HG02798 (cell line): ENCODE results near the gene ATXN2.

Source experiments
- ATAC-seq: cut with Tn5 transposase; IDR thresholded peaks from one replicate; pipeline ENCODE4 v1.9.1; 2021; ENCODE audit warnings: mild to moderate bottlenecking; ENCODE audit not compliant: unreplicated experiment, poor library complexity

Gene ATXN2

DNA sequence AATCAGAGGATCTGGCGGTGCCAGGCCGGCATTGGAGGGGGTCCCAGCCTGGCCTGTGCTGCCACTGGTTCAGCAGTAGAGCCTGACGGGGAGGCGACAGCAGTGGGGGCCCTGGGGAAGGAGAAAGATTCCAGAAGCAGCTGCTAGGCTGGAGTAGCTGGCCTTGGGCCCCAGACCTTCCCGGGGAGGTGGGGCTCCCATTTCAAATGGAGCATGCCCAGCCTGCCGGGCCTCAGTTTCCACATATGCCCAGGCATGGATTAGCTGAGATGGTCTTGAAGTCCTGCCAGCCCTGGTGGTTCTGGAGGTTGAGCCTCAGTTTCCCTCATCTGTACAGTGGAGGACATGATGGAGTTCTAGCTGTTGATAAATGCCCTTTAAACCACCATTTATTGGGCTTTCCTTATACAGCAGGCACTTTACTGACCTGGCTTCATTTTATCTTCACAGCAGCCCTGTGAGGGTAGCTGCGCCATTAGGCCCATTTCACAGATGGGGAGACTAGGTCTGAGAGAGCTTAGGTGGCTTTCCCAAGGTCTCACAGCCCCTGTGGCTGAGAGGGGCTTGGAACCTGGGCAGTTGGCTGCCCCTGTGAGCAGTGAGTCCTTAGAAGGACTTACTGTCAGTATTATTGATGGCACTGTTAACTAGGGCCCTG is 171.6 kb downstream of the ATXN2 start:
- no peak for ATAC-seq

DNA sequence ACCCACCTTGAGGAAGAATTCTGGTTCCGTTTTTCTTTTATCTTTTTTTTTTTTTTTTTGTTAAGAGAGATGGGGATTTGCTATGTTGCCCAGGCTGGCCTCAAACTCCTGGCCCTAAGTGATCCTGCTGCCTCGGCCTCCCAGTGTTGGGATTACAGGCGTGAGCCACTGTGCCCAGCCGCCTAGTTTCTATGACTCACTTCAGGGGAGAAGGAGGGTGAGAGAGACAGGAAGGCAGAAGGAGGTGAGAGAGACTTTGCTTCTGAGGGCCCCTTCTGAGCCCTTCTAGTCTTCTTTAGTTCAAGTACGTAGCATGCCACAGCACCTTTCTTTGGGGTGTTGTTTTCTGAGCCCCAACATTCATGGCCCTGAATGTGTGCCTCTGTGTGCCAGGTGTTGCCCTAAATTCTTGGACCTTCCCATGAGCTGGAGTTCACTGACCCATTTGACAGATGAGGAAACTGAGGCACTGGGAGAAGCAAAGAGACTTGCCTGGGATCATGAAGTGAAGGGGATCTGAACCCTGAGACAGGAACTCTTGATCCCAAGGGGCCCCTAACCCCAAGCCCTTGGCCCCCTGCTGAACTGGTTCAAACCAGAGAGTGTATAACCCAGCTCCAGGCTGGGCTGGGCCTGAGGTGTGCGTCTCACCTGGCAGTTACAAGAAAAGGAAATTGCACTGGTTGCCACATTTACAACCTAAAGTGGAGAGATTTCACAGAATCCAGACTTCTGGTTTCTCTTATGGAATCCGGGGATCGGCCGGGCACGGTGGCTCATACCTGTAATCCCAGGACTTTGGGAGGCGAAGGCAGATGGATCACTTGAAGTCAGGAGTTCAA is 172.6 kb downstream of the ATXN2 start:
- ATAC-seq: no peak

DNA sequence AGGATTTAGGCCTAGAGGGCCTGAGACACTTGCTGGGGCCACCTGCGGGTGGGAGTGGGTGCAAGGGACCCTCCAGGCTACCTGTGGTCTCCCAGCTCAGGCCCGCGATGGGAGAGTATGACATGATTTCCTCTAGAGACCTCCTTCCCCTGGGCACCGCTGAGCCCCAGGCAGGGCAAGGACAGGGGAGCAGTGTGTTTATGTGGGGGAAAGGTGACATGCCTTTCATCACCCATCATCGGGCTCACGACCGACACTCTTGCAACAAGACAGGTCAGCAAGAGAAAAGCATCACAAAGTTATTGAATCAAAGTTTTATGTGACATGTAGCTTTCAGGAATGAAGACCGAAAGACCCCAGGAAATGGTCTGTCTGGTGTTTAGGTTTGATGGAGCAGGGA is 173.5 kb downstream of the ATXN2 start:
- ATAC-seq: no peak

DNA sequence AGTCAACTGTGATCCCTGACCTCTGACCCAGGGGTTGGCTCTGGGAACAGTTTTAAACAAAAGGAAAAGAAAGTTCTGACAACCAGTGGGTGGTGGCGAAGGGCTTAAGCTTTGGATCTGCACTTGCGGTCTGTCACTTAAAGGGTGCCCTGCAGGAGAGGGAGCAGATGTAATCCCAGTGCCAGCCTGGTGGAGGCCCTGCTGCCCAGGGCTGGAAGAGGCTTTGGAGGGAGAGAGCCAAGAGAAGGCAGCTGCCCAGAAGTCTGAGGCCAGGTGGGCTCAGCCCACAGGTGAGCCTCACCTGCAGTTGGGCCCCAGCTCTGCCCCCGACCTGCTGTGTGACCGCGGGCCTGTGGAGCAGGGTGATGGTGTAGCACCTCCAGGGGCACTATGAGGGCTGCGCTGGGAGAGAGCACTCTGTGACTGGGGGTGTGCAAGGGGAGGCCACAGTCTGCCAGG is 174.3 kb downstream of the ATXN2 start:
- ATAC-seq: no peak

DNA sequence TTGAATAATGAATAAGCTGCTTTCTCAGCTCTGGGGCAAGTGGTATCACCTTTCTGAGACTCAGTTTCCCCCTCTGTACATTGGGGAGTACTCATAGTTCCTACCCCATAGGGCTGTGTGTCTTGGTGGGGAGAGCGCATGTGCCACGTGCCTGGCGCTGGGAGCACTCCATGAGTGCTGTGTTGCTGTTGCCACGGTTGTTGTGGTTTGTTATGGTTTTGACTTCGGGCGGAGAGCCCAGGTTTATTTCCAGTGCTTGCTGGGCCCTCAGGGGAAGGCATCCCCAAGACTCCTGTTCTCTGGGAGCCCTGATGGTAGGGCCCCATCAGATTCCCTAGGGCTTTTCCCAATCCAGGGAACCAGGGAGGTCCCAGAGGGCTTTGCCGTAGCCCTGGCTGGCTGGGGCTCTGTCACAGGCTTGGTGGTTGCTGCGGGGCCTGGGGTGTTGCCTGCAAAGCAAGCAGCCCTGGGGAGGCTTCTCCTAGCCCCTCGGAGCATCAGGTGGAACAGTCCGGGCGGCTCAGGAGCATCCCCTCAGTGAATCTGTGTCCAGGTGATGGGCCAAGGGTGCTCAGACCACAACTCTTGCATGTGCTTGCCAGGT is 174.8 kb downstream of the ATXN2 start:
- no peak for ATAC-seq

DNA sequence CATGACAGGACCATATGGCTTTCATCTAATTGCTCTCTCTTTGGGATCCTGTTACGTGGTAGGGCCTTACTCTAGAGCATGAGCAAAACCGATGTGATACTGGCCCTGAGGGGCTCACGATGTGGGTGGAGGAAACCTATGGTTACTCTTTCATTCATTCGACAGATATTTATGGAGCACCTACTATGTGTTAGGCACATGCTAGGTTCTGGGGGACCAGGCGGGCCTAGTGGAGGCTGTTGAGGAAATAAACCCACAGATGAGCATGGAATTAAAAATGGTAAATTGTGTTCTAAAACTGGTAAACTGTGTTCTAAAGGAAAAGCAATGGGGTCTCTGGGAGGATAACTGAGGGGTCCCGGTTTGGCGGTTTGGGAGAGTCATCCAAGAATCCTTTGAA is 178.6 kb downstream of the ATXN2 start:
- ATAC-seq: no peak

DNA sequence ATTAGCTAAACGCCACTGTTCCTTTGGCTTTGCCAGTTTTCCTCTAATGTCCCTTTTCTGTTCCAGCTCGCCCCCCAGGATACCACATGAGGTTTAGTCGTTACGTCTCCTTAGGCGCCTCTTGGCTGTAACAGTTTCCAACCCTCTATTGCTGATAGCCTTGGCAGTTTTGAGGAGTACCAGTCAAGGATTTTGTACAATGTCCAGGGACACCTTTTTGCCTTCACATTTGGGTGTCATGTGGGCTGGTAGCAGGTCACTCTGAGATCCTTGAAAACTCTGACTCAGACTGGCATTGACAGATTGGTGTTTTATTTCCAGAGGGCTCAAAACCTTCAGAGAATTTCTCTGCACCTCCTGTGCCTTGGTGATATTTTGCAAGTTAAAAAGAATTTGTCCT is 179.3 kb downstream of the ATXN2 start:
- no peak for ATAC-seq

DNA sequence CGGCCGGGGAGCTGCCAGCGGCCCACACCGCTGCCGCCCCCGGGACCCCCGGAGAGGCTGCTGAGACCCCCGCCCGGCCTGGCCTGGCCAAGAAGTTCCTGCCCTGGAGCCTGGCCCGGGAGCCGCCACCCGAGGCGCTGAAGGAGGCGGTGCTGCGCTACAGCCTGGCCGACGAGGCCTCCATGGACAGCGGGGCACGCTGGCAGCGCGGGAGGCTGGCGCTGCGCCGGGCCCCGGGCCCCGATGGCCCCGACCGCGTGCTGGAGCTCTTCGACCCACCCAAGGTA is 180.6 kb downstream of the ATXN2 start:
- no peak for ATAC-seq

DNA sequence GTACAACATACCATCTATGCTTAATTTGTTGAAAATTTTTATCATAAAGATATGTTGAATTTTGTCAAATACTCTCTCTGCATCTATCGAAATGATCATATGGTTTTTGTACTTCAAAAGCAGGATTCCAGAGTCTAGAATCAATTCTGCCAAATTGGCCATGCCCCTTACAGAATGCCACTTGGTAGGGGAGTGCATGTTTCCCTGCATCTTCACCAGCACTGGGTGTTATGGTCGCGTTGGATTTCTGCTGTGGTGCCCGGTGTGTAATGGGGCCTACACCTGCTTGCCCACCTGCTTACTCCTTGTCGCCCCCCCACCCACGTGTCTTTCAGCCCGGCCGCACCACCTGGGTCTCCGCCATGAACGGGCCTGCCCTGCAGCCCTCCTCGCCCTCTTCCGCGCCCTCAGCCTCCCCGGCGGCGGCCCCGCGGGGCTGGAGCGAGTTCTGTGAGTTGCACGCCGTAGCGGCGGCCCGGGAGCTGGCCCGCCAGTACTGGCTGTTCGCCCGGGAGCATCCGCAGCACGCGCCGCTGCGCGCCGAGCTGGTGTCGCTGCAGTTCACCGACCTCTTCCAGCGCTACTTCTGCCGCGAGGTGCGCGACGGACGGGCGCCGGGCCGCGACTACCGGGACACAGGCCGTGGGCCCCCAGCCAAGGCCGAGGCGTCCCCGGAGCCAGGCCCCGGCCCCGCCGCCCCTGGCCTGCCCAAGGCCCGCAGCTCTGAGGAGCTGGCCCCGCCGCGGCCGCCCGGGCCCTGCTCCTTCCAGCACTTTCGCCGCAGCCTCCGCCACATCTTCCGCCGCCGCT is 181.1 kb downstream of the ATXN2 start:
- ATAC-seq: no peak

DNA sequence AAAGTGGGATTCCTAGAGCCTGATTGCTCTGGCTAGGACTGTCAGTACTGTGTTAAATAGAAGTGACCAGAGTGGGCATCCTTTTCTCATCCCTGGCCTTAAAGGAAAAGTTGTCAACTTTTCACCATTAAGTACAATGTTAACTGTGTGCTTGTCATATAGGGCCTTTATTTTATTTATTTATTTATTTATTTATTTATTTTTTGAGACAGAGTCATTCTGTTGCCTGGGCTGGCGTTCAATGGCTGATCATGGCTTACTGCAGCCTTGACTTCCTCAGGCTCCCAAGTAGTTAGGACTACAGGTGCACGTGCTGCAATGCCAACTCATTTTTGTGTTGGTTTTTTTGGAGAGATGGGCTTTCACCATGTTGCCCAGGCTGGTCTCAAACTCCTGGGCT is 181.8 kb downstream of the ATXN2 start:
- ATAC-seq: no peak

DNA sequence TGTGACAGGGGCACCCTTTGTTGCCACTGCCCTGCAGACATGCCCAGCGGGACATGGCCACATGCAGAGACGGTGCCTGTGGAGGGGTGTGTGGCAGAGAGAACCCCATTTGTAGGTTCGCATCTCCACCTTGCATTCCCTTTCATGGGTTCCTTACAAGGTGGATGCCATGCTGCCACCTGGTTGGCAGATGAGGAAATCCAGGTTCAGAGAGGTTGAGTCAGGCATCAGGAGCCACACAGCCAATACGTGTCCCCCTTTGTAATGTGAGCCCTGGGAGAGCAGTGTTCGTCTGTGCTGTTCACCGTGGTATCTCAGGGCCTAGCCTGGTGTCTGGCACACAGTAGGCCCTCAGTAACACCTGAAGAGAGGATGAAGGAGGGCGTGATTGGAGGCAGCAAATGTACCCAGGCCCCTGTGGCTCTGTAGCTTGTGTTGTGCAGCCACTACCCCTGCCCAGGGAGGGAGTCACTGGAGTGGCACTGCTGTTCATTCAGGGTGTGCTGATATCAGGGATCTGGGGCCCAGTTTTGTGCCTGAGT is 184.3 kb downstream of the ATXN2 start:
- no peak for ATAC-seq

DNA sequence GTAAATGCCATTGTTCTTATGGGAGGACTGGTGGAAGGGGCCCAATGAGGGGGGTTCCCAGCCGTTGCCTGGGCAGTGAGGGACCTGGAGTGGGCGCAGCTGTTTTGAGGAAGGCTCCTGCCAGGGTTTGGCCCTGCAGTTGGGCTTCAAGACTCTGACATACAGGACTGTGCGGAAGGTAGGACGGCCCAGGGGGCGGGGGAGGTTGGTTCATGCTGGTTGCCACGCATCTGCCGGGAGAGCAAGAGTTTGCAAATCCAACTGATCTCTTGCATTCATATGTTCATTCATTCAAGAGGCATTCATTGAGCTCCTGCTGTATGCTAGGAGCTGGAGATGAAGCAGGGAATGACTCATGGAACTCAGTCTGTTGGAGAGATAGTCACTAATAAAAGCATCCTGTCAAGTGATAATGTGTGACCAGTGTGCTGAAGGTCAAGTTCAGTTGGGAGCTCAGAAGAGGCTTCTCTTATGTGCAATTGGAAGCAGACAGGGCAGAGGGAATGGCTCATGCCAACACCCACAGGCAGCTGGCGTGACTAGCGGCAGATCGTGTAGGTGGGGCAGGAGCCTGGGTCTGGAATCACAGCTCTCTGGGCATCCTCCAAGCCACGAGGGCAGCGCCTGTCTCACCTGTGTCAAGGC is 185.6 kb downstream of the ATXN2 start:
- ATAC-seq: no peak

DNA sequence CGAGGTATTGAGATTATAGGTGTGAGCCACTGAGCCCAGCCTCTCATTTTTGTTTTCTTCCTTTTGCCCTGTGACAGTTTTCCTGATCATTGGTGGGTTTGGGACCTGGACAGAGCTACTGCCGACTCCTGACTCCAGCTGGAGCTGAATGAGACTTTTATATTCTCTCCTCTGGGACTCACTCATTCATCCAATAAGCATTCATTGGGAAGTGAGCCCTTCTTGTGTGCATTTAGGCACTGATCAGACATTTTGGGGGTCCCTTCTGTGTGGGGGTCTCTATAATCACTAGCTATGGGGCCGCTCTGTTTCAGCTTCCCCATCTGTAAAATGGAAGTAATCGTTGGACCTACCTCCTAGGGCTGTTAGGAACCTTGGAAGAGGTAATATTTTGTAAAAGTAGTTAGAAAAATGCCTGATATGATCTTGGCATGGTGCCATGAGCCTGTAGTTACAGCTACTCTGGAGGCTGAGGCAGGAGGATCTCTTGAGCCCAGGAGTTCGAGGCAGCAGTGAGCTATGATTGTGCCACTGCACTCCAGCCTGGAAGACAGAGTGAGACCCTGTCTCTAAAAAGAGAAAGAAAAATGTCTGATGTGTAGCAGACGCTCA is 186.2 kb downstream of the ATXN2 start:
- ATAC-seq: no peak

DNA sequence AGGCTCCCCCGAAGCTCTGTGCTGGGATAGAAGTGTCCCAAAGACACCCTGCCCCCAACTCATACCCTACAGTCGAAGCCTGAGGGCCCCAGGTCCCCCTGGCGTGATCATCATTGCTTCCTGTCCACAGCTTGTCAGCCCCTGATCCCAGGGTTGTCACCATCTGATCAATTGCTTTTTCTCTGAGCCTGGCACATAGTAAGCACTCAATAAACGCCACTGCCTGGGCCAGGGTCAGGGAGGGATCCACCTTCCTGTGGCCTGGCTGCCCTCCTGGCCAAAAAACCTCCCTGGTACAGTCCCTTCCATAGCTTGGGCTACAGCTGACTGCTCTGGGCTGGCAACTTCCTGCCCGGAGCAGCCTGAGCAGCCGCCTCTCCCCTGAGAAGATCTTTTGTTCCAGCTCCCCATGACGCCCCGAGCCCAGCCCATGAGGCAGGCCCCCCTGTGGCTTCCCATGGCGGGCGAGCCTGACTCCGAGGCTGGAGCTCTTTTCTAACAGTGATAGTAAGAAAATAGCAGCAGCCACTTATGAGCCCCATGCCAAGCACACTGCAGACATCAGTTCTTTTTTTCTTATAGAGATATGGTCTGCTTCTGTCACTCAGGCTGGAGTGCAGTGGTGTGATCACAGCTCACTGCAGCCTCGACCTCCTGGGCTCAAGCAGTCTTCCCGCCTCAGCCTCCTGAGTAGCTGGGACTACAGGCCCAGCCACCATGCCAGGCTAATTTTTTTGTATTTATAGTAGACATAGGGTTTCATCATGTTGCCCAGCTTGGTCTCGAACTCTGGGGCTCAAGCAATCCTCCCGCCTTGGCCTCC is 186.9 kb downstream of the ATXN2 start:
- no peak for ATAC-seq

DNA sequence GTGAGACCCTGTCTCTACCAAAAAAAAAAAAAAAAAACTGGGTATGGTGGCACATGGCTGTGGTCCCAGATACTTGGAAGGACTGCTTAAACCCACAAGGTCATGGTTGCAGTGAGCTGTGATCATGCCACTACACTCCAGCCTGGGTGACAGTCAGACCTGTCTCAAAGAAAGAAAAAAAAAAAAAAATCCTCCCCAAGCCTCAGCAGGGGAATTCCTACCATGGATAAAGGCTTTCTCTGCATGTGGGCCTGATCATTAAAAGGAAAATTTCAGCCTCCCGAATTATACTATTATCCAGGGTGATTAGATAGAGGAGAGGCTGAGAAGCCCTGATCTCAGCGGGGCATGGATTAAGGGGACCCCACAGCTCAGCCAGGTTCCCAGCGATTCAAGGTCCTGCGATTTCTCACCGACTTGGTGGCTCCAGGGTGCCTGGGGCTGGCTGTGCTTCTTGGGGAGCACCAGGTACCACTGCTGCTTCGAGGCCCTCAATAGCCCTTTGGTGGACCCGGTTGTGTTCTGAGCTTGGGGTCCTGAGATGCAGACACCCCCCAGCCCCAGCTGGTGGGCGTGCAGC is 187.8 kb downstream of the ATXN2 start:
- ATAC-seq: no peak

DNA sequence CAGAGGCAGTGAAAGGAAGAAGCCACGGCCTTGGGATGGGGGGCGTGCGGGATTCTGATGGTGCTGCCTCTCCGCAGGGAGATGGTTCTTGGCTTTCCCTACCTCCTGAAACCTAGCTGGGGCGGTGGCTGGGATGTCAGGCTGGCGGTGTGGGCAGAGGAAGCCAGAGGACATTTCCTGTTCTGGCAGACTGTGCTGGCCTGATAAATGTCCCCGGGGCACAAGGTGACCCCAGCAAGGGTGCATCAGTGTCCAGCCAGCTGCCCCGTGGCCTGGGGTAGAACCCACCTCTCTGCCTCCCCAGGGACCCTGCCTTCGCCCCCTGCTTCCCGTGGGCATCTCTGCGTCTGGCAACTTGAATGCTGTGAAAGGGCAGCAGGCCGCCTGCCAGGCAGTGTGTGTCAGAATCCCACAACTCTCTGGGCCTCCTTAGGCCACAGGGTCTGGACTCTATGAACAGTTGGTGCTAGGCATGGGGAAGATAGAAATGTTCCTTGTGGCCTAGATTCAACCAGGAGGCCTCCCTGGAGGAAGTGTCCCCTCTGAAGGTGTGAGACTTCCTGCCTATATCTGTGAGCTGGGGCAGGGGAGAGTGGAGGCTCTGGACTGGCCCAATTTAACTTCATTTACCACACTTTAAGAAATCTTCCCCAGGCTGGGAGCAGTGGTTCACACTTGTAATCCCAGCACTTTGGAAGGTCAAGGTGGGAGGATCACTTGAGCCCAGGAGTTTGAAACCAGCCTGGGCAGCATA is 188.5 kb downstream of the ATXN2 start:
- ATAC-seq: no peak

DNA sequence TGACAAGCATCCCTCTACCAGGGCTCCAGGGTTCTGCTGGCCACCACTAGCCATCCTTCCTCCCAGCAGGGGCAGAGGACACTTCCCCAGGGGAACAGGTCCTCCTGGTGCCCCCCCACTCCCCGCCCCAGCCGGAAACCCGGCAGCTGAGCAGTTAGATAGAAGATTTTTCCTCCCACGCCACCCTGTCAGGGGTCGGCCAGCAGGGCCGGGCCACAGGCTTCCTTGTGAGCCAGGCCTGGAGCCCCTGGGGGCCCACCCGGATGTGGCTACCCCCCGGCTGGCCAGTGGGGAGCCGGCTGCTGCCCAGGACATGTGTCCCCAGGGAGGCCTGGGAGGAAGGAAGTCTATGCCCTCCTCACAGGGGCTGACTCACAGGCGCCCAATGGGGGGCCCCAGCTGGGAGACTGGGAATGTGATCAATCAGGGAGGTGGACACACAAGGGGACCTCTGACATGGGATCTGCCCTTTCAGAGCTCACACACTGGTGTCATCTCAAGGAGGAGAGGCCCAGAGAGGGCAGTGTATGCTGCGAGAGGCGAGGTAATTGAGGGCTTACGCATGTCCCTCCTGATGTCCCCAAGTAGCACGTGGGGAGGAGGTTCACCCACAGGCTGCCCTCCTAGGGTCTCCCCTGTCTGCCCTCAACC is 189.2 kb downstream of the ATXN2 start:
- no peak for ATAC-seq
